ENCODE data around the gene URI1.

- TF ChIP-seq CTCF (IDR thresholded peaks at IDR 0.05), result no peak
- TF ChIP-seq POLR2A (IDR thresholded peaks at IDR 0.05), result no peak
Measured at GRCh38 chr19:30037835-30038234, 95.8 kb downstream of the URI1 start.
